GM19395 (cell line): ENCODE data around the gene LHX2.

Experiments used
- ATAC-seq: cut with Tn5 transposase; IDR thresholded peaks from one replicate; pipeline ENCODE4 v1.9.1; 2021; ENCODE audit warnings: mild to moderate bottlenecking, moderate library complexity; ENCODE audit not compliant: unreplicated experiment

The LHX2 gene

DNA sequence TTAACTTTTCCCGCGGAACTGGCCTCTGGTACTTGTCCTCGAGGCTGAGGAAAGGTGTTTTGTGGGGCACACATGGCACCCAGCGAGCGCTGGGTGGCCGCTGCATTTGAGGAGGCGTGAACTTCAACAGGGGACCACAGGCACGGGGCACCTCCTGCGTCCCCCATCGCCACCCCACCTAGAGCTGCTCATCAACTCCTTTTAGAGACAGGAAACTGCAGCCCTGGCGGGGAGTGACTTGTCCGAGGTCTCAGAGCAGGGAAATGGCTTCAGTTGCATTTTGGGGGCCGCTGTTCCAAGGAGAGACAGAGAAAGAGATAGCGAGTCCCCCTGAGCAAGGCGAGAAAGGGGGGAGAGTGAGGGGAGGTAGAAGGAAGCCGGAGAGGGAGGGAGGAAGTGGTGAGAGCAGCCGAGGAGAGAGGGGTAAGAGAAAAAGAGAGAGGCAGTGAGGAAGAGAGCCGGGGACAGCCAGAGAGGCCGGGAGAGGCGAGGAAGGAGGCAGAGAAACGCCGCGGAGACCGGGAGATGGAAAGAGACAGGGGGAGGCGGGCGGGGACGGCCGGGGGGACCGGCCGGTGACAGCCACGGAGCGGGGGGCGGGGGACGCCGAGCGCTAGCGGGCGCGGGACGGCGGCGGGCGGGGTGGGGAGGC is 12.5 kb upstream of the LHX2 start:
- ATAC-seq, result no peak

DNA sequence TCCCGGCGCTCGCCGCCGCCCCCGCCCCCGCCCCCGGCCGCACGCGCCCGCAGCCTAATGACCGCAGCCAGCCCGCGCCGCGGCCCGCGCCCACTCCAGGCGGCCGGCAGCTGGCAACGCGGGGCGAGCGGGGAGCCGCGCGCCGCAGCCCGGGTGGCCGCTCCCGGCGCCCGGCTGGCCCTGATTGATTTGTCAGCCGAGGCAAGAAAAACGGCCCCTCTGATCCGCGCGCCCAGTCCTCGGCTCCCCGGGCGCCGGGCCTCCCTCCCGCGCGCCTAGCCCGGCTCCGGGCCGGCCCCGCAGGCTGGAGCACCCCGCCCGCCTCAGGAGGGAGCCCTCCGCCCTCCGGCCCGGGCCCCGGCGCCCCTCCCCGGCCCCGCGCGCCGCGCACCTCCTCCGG is 11.9 kb upstream of the LHX2 start:
- no peak for ATAC-seq

DNA sequence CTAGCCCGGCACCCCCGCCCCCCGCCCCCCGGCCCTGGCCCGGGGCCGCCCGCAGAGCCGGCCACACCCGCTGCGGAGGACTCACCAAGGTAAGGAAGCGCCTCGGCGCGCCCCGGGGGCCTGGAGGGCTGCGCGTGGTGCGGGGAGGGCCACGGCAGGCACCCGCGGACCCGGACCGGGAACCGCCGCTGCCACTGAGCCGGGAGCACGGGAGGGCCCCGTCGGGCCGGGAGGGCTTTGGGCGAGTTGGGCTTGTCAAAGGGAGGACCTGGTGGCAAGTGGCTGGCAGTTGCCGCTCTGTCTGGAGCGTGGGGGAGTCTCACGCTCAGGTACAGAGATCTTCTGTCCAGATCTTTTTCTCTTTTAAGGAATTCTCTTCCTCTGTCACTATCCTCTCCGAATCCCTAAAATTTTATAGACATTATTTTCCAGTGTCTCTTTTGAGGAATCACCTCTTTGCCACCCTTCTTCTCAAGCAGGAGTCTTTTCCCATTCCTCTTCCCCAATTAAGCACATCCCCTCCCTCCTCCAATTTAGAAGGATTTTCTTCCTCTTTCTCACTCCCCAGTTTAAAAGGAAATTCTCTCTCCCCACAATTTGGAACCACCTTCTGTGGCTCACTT is 11.3 kb upstream of the LHX2 start:
- ATAC-seq, result no peak

DNA sequence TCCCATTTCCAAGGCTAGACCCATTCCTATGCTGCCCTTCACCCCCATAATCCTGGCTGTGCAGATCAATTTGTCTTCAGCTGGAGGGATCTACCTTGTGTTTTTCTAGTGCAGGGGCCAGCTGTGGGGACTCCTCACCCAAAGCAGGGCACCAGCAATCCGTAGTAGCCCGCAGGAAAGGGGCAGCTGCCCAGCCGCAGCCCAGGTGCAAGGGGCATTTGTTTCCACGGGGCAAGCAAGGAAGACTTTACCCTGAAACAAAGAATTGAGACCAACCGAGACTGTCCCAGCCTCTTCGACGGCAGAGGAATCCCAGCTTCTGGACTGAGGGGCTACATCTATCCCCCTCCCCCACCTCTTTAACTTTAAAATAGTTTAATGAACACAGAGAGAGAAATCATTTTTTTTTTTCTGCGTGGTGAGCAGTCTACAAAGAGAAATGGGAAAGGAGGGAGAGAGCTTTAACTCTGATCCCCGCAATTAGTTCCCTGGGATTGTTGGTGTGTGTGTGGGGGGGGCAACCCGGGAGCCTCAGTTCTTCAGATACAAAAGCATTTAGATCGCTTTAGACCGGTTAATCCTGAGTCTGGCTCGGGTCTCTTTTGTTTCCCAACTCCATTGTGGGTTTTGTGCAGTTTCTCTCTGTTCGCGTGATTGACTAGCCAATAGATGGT is 10.6 kb upstream of the LHX2 start:
- no peak for ATAC-seq

DNA sequence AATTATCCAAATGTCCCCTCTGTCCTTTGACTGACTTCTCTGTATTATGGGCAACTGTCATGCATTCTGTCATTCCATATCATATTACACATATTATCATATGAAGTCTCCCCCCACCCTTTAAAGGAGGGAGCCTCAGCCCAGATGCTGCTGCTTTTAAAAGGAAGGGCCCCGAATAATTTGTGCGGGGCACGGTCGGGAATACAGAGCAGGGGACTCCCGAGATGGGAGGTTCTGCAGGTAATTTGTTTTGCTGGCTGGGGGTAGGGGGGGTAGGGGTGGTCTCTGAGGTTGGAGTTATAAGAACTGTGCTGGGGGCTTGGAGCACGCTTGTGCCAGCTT is 10.1 kb upstream of the LHX2 start:
- ATAC-seq, result no peak

DNA sequence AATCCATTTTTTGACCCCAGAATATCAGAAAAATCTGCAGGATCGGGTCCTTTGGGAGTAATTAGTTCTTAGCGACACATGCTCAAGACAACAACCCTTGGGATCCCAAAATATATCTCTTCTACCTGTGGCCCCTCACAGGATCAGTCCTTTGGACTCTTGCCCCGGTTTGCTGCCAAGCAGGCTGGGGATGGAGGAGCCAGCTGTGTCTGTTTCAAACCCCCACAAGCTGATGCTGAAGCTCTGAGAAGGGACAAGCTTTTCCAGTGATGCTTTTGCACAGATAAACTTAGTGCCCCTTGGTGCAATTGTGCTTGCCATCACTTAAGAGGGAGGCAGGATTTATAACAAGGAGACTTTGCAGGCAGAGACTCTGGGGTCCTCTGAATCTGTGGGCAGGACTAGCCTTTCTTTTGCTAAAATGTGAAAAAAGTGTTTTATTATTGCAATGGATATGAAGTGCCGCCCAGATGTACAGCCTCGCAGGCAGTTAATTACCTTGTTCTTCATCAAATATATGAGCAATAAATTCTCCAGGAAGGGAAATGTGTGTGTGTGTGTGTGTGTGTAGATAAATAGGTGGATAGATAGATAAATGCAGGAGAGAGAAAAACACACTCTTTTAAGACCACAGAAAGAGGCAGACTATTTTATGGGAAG is 9.6 kb upstream of the LHX2 start:
- ATAC-seq, result no peak

DNA sequence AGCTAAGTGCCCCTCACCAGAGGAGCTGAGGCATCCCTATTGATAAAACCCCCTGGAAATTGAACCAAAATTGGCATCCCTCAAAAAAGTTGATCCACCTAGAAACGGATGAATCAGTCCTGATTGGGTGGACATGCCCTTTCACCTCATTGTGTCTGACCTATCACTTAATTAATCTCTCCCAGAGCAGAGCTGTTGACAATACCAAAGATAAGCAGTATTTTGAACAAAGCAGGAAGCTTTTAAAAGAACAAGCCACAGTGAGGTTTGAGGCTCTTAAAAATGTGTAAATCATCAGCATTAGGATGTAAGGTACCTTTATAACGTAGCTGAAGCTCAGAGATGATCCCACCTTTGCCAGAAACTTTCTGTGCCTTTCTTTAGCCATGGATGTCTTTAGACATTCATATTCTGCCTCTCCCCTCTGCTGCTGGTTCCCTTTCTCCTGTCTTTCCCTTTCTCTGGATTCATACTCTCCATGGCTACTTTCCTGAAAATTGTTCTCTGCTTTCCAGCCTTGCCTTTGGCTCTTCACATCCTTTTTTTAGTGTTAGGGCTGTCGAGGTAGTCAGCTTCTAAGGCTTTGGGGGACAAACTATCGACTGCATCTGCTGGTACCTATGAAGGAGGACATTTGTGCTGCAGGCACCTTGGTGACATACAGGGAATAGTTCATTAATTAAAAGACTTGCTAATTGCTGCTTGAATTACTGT is 7.8 kb upstream of the LHX2 start:
- no peak for ATAC-seq

DNA sequence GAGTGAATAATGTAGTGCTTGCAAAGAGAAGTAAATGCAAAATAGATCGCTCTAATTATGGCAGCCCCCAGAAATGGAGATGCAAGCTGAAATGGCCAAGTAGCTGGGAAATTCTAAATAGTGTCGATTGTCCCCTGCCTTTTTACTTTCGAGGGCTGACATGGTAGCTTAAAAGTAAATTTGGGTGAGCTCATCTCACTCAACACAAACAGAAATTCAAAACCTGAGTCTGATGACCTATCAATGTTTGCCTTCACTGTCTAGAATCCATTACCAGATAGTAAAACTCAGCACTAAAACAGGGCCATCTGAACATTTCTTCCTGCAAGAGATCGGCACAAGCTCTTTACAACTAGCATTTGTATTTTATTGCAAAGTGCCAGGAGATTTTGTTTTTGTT is 7.0 kb upstream of the LHX2 start:
- no peak for ATAC-seq

DNA sequence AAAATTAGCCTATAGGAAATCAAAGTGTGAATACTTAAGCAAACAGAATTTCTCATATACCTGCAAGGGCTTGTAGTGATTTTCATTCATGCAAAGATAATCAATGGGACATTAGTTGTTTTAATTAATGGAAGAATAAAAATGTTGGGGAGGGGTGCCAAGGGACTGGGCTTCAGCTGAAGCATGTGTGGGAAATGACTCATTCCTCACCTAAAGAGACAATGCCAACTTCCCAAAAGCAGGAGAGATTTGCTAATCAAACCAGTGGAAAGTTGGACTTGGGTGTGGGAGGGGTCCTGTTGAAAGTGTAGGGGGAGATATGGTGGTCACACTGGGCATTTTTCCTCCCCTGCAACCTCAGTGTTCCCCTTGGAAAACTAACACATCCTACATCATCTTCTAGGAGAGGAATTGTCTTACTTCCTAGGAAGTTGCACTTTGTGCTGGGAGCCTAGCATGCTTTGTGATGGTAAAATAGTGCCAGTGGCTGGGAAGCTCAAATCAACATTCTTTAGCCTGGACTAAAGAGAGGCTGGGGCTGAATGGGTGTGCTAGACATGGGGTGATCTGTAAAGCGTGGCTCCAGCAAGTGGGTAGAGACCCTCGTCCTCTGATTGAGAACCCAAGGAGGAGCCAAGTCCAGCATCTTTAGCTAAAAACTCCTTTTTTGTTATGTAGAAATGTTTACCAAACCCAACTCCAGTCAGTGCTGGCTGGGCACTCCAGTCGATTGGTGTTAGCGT is 6.4 kb upstream of the LHX2 start:
- no peak for ATAC-seq

DNA sequence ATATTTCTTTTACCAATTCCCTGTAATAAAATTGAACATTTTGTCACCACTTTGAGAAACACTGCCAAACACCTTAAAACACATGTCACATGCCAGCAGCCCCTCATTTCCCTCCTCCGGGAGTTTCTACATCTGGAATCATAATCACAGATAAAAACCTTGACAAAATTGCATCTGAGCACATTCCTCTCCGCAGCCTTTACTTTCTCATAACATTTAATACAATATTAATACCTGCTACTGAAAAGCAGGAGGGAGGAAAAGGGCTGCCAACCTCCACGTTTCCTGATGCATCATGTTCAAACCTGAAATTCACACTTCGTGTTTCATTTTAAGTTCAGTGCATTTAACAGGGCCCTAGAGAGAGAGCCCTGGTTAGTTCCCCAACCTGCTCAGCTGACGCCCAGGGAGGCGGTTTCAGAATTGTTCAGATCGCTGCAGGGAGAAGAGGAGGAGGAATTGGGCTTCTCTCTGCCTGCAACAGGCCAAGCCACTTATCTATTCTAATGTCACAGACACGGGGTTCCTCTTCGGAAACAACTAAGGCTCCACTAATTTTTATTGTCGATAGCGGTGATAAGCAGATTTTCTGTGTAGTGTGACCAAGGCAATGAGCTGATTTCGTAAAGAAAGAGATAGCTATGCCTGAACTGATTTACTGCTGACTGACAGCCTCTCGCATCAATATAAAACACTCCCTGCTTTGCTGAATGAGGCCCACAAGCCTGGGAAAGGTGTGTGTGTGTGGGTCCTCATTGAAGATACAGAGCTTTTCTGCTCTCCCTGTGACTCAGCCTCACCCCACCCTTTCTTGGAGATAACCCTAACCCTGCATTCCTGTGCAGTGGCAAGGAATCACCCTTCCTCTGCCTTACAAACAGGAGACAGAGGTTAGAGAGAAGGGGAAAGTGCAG is 4.9 kb upstream of the LHX2 start:
- no peak for ATAC-seq

DNA sequence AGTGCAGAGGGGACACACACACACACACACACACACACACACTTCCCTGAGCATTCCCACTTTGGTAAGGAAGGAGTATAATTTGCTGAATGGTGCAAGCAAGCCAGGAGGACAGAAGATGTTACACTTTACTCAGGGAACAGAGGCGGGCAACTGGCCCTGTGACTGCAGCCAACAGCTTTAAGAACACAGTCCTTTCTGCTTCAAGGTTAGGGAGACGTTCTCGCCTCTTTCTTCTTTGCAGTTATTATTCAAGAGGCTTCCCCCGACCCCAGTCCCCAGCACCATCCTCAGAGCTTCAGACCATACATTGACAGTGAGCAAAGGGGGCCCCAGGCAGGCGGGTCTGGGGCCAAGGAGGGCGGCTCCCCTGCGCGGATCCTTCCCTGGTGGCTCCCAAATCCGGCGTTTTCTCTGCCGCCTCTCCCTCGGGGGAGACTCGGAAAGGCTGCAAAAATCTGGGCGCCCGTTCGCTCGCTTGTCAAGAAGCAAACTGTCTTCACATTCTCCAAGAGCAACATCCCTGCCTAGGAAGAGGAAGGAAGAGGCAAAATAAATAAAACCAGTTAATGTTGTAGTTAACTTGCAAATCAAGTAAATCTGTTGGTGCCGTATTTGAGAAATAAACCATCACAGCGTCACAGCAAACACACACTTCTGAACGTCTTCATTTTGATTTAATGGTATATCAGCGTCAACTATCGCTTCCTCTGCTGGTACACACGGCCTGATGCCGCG is 3.8 kb upstream of the LHX2 start:
- no peak for ATAC-seq

DNA sequence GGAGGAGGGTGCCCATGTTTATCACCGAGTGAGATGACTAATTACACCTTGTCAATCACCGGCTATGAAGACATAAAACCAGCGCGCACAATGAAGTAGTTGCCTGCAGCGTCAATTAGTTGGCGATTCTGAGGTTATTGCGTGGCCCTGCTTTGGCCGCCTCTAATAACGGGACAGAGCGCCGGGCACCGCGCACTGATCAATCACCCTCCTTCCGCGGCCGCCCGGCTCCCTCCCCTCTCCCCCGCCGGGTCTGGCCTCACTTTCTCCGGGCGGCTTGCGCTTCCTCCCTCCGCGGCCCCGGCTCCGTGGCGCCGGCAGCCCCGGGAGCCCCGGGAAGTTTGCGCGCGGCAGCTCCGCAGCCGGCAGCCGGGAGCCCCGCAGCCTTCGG is 3.3 kb upstream of the LHX2 start:
- ATAC-seq, result no peak

DNA sequence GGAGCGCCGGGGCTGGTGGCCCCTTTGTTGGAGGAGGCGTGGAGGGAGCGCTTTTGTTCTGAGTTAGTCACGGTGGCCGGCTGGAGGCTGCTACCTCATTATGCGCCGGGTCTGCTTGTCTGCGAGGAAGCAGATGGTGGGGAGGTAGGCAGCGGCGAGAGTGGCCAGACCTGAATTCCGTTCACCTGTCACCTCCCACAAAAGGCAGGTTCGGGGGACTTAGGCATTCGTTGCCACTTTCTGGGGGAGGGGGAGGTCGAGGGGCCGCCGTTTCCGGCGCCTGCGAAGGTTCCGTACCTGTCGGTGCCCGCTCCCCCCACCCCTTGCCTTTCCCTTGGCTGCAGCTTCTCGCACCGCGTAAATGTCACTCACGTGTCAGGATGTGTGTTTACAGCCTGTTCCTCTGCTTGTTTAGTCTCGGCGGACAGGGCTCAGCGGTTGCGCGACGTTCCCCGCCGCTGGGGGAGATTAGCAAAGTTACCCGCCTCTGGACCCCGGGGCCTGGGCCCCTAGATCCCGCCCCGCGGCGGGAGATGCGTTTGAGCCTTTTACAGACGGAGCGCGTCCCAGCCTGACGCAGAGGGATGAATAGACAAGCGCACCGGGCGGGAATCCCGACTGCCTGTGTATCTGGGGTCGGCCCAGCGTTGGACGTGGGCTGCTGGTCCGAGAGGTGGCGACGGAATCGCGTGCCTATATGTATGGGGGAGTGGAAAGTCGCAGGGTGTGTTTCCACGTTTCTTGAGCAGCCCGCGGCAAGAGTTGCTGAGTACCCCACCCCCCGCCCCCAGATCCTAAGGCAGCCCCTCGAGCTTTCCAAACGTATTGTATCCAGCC is 2.7 kb upstream of the LHX2 start:
- ATAC-seq, result no peak

DNA sequence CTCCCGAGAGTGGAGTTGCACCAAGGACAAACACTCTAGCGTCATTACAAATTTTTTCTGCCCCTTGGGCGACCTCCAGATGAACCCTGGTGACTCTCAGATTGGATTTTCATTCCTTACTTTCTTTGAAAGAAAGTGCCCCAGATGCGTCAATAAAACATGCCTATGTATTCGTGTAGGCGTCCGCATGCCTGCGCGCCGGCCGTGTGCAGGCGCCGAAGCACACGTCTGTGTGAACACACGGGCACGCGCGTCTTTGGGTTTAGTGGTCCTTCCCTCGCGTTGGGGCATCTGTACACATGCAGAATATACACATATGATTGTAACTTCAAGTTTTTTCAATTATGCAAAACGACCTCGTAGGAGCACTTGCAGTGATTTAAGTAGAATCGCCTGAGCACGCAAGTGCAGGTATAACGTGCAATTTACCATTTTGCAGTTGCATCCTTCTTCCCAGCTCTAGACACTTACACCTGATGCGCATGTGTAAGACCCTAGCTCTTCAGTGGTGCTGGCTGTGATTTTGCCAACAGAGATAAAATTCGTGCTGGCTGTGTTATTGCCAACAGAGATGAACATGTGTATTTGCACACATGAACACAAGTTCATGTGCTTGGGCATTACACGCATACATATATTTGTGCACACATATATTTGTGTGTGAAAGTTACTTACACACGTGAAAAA is 1.9 kb upstream of the LHX2 start:
- ATAC-seq, result no peak

DNA sequence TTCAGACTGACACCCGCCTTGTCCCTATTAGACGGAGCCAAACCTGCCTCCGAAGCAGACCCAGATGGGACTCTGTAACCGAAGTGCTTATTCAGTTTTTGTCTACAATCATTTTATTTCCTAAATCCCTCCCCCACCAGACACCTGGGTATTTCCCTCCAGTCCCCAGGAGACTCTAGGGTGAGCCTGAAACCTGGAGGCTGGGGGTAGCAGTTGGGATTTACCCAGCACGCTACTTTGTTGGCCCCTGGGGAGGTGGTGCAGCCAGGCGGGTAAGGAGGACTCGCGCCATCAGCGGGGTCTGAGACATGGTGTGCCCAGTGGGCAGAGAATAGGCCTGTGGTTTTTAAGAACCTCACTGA is 1.3 kb upstream of the LHX2 start:
- ATAC-seq, result no peak

DNA sequence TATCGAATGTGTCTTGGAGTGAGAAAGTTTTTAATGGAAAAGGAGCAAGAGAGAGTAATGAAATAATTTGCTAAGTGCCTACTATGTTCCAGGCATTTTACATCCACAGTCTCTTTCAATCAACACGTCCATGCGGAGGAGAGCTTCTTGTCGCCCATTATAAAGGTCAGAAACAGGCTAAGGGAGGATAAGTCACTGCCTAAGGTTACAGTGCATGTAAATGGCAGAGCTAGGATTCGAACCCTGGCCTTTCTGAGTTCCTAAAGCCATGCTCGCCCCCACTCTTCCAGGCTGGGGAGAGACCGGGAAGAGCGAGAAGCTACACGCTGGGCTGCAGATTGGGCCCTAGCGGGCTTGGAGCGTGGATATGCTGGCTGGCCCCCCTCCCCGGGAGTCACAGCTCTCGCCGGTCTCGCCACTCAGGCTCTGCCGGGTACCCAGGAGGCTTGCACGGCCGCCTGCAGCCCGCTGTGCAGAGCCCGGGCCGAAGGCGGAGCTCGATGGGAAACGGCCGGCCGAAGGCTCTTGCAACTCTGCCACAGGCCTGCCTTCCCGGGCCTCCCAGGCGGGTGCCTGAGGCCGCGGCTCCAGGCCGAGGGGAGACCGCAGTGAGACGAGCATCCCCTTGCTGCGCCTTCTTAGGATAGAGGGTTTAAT is 775 bp upstream of the LHX2 start:
- ATAC-seq, result no peak
